GM23338 (cell line): ENCODE results near the gene ENOX1.

ENCODE experiments used
- CREB1 ChIP-seq: fragments of 250-450 bp; sonication (Bioruptor Pico); IDR thresholded peaks from 2 replicates; pipeline ENCODE4 v1.5.0; 2020; ENCODE audit warnings: low read depth, mild to moderate bottlenecking, moderate library complexity
- CTCF ChIP-seq, 2 experiments: fragments of 200-600 bp in 1 of 2; sonication (generic) in 1 of 2; conservative IDR thresholded peaks; 2 replicates each; pipeline versions ENCODE4 v1.5.1 to v1.6.1; 2016 to 2017; ENCODE audit warnings: antibody characterized with exemption in 2 of 2, low read depth in 2 of 2, mild to moderate bottlenecking in 2 of 2, moderate library complexity in 1 of 2
- EZH2 ChIP-seq: fragments of 200-600 bp; sonication (generic); IDR thresholded peaks from one replicate; pipeline ENCODE4 v1.8.0; 2017; ENCODE audit warnings: antibody characterized with exemption, mild to moderate bottlenecking, low read depth; ENCODE audit not compliant: unreplicated experiment
- EZH2phosphoT487 ChIP-seq: fragments of 200-600 bp; sonication (generic); IDR thresholded peaks from one replicate; pipeline ENCODE4 v1.8.1; 2018; ENCODE audit warnings: antibody characterized with exemption; ENCODE audit not compliant: unreplicated experiment
- JUNB ChIP-seq: IDR thresholded peaks from one replicate; pipeline ENCODE4 v1.6.1; 2016; ENCODE audit warnings: antibody characterized with exemption; ENCODE audit not compliant: unreplicated experiment
- NANOG ChIP-seq: IDR thresholded peaks from 2 replicates; pipeline ENCODE4 v1.6.1; 2016; ENCODE audit warnings: antibody characterized with exemption, borderline replicate concordance
- POLR2AphosphoS5 ChIP-seq: IDR thresholded peaks from 2 replicates; pipeline ENCODE4 v1.6.1; 2016; ENCODE audit warnings: antibody characterized with exemption, low read depth
- STAT1 ChIP-seq: IDR thresholded peaks from one replicate; pipeline ENCODE4 v1.6.1; 2016; ENCODE audit warnings: antibody characterized with exemption; ENCODE audit not compliant: unreplicated experiment
- TF ChIP-seq, protein P1 (sequence below): IDR thresholded peaks from one replicate; pipeline ENCODE4 v1.6.1; 2018; ENCODE audit warnings: antibody characterized with exemption; ENCODE audit not compliant: unreplicated experiment

DNA sequence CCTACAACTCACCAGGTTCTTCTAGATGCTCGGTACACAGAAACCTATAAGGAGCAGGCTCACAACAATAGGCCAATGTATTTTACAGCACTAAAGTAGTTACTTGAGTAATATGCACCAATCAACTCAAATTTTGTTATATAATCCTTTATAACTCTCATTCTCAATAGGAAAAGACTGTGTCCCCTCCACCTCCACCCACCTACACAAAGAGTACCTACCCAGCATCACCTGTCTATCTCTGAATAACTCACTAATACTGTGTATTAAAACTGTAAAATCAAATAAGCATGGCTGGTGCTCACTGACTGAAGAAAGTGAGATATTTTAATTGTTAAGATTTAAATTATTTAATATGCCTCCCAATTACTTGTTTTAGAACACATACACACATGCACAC, 146.3 kb downstream of the ENOX1 start:
- TF ChIP-seq STAT1 (no peak), CTCF (conservative IDR thresholded peaks at IDR 0.05; ENCODE audit: low read depth in 2 of 2) (no peak), EZH2 (no peak), POLR2AphosphoS5 (no peak), JUNB (no peak), CREB1 (no peak), EZH2phosphoT487 (no peak), NANOG (no peak)
- TF ChIP-seq, protein P1, sequence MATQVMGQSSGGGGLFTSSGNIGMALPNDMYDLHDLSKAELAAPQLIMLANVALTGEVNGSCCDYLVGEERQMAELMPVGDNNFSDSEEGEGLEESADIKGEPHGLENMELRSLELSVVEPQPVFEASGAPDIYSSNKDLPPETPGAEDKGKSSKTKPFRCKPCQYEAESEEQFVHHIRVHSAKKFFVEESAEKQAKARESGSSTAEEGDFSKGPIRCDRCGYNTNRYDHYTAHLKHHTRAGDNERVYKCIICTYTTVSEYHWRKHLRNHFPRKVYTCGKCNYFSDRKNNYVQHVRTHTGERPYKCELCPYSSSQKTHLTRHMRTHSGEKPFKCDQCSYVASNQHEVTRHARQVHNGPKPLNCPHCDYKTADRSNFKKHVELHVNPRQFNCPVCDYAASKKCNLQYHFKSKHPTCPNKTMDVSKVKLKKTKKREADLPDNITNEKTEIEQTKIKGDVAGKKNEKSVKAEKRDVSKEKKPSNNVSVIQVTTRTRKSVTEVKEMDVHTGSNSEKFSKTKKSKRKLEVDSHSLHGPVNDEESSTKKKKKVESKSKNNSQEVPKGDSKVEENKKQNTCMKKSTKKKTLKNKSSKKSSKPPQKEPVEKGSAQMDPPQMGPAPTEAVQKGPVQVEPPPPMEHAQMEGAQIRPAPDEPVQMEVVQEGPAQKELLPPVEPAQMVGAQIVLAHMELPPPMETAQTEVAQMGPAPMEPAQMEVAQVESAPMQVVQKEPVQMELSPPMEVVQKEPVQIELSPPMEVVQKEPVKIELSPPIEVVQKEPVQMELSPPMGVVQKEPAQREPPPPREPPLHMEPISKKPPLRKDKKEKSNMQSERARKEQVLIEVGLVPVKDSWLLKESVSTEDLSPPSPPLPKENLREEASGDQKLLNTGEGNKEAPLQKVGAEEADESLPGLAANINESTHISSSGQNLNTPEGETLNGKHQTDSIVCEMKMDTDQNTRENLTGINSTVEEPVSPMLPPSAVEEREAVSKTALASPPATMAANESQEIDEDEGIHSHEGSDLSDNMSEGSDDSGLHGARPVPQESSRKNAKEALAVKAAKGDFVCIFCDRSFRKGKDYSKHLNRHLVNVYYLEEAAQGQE = no peak
